ENCODE data around the gene MKRN3.
"Not testable (repeated sequence)": the region's sequence is repeated elsewhere in the genome, so short reads cannot be mapped to it uniquely, and the experiment has no call there.

Gene MKRN3

DNA sequence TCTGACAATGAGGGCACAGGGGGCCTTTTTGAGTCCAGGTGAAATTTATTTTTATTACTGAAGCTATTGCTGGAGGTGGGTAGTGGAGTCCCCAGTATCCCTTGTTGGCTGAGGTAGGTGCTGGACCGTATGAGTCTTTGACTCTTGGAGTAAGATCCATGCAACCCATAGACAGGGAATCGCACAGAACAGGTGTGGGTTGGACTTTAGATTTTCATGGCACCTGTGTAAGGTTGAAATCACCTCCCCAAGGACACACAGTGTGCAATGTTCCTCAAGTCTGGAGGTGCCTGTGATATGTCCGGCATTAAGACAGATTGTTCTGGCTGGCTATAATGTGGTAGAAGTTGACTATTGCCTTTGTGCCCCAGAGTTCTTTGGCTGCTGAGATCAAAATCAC is 23.5 kb downstream of the MKRN3 start:
- DNase-seq (ENCODE audit: low spot score), result no peak

DNA sequence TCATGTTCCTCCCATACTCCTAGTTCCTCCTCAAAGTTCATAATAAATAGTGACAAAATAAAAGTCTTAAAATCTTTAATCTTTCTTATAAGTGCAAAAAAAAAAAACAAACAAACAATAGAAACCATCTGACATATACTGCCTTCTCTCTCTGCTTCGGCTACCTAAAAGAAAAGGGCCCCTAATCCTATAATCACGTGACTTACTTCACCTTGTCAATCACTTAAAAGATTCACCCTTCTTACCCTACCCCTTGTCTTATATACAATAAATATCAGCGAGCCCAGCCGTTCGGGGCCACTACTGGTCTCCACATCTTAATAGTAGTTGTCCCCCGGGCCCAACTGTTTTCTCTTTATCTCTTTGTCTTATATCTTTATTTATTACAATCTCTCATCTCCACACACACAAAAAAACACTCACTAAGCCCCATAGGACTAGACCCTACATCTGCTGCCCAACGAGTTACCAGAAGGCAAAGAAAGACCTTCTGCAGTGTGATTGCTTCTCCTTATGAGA is 28.8 kb downstream of the MKRN3 start:
- DNase-seq (ENCODE audit: low spot score), result no peak

GRCh38 chr15:23595368-23595767 is 29.9 kb downstream of the MKRN3 start:
- DNase-seq (ENCODE audit: low spot score), result no peak

DNA sequence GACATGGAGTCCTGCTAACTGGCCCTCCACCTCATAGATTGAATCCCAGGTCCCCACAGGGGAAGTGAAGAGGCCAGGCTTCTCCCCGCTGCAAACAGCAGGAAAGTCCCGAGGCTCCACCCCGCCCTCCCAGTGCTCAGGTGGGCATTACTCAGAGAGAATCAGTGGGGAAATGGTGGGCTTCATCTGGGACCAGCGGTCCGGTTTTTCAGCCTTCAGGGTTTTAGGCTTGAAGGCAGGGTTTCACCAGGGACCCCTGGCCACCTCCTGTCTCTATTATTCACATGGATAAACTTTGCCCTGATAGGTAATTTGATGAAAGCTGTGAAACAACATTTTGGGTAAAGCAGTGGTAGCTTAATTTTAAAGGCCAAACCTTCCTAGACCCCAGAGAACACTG is 31.3 kb downstream of the MKRN3 start:
- DNase-seq (ENCODE audit: low spot score), result no peak

GRCh38 chr15:23597278-23597677 is 31.8 kb downstream of the MKRN3 start:
- DNase-seq (ENCODE audit: low spot score), result not testable (repeated sequence)

DNA sequence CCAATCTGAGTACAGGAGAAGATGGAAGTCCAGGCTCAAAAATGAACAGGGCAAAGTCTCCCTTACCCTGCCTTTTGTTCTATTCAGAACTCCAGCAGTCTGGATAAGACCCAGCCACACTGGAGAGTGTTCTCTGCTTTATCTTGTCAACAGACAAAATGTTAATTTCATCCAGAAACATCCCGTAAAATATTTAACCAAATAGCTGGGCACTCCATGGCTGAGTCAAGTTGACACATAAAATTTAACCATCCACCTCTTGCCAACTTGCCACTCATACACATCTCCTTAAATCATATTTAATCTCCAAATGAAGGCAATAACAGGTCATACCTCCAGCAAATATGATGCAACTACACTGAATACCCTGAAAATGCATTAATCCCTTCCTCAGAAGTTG is 33.6 kb downstream of the MKRN3 start:
- no peak for DNase-seq (ENCODE audit: low spot score)

DNA sequence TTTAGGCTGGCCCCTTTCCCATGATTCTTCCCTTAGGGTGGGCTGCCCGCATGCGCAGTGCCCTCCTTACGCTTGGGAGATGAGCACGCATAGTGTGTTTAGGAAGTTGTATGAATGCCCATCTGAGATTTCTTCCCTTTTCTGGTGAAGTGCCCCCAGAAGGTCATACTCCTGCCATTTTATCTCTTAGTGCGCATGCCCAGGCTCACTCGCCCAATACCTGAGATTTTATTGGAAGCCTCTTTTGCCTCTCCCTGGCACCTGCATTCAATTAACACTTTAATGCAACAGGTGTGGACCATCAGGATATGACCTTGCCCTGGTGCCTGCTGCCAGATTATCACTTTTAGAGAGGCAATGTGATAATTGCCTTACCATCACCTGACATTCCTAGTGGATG is 36.6 kb downstream of the MKRN3 start:
- no peak for DNase-seq (ENCODE audit: low spot score)

- no peak for DNase-seq (ENCODE audit: low spot score)
These were observed 40.8 kb downstream of the MKRN3 start for GRCh38 chr15:23606226-23606625.

GRCh38 chr15:23616536-23616935 is 51.1 kb downstream of the MKRN3 start:
- DNase-seq (ENCODE audit: low spot score), result no peak

Data from D341Med (cell line).